GDM1 (cell line): ENCODE data around the gene TBC1D16.
"Not testable (repeated sequence)": the region's sequence is repeated elsewhere in the genome, so short reads cannot be mapped to it uniquely, and the experiment has no call there.

Source experiments
- DNase-seq: peaks from one replicate; lab custom pipeline; 2025; lab: John Stamatoyannopoulos, UW

The TBC1D16 gene

GRCh38 chr17:79913896-79914812 is 121.5 kb downstream of the TBC1D16 start:
- no peak for DNase-seq

- no peak for DNase-seq
Observed at GRCh38 chr17:79913451-79913850, 122.2 kb downstream of the TBC1D16 start.

DNA sequence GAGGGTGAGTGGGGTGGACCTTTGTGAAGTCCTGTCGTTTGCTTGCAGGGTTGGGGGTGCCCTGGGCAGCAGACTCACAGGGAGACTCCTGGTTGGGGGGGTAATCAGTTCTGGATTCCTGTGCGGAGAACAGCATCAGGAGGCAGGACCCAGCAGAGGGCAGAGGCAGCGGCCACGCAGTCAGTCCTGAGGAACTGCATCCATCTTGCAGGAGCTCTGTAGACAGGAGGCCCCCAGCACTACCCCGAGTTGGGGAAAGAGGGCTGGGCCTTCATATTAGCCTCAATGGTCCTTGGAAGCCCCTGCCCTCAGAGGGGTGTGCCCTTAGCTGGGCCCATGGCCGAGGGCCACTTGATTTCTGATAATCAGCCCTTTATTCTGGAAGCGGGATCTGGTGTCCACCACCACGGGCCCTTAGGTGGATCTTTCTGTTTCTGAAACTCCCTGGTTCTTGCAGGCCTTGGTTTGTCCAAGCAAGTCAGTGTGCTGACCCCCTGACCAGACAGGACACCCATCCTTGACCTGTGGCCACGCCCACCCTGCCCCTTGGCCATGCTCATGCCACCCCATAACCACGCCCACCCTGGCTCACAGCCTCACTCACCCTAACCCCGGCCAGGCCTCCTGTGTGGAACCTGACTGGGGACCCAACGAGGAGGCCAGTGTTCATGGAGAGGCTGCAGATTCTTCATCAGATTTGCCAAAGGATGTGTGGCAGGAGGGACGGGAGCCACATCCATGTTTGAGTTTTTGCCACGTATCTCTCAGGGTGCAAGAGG is 122.9 kb downstream of the TBC1D16 start:
- no peak for DNase-seq

- no peak for DNase-seq
Observed at GRCh38 chr17:79911430-79912399, 124.0 kb downstream of the TBC1D16 start.

GRCh38 chr17:79910985-79911361 is 124.7 kb downstream of the TBC1D16 start:
- no peak for DNase-seq

- DNase-seq = no peak
Observed at GRCh38 chr17:79909121-79909520, 126.6 kb downstream of the TBC1D16 start.

- DNase-seq = no peak
Observed at GRCh38 chr17:79907850-79908249, 127.8 kb downstream of the TBC1D16 start.

DNA sequence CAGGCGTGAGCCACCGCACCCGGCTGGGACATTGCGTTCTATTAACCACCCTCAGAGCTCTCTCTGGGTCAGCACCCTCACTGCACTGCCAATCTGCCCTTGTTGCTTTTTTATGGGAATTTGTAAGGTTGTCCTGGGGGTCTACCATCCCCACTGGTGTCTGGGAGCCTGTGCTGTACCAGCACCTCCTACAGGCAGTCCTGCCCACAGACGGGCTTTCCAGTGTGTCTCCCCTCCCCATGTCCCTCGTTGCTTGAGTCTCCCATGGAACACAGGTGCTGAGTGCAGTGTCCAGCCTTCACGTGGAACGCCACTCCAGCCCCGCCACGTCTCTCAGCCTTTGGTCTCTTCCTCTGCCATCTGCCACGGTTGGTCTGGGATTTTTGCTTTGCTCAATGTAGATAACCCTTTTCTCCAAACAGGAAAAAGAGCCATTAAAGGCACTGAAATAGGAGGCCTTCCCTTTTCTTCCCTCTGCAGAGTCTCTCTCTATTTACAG is 128.4 kb downstream of the TBC1D16 start:
- DNase-seq = no peak

DNA sequence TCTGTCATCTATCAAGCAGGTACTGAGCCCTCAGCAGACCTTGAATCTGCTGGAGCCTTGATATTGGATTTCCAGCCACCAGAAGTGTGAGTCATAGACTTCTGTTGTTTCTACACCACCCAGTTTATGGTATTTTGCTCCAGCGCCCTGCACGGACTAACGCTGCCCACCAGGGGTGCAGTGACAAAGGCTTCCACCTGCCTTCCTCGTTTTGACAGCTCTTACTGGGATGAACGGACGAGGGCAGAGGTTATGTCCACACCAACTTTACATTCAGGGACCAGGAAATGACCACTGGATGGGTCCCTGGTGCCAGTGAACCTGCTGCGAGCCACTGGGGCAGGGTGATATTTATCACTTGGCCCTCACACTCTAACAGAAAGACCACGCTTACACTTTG is 129.8 kb downstream of the TBC1D16 start:
- DNase-seq = no peak

DNA sequence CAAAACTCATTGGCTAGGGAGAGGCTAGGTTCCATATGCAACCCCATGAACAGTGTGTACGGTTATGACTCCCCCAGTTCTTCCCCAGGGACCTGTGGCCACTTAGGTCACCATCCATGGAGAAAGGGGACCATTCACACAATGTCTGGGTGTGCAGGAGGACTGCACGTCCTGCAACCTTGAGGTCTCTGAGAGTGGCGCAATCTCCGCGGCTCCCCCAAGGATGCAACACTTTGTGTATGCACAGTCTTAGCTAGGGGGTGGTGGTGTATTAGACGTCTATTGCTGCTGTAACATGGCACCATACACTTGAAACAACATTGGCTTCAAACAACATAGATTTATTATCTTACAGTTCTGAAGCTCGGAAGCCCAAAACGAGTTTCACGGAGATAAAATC is 130.8 kb downstream of the TBC1D16 start:
- no peak for DNase-seq

GRCh38 chr17:79902146-79902791 is 133.4 kb downstream of the TBC1D16 start:
- no peak for DNase-seq

- DNase-seq = no peak
Observed at GRCh38 chr17:79901131-79901530, 134.5 kb downstream of the TBC1D16 start.

- DNase-seq = no peak
Observed at GRCh38 chr17:79899584-79899983, 136.1 kb downstream of the TBC1D16 start.

GRCh38 chr17:79897243-79898063 is 138.2 kb downstream of the TBC1D16 start:
- DNase-seq = no peak

- DNase-seq = not testable (repeated sequence)
Observed at GRCh38 chr17:79893457-79893856, 142.2 kb downstream of the TBC1D16 start.

- no peak for DNase-seq
Observed at GRCh38 chr17:79892457-79893241, 143.0 kb downstream of the TBC1D16 start.

GRCh38 chr17:79891113-79891730 is 144.4 kb downstream of the TBC1D16 start:
- DNase-seq = no peak

DNA sequence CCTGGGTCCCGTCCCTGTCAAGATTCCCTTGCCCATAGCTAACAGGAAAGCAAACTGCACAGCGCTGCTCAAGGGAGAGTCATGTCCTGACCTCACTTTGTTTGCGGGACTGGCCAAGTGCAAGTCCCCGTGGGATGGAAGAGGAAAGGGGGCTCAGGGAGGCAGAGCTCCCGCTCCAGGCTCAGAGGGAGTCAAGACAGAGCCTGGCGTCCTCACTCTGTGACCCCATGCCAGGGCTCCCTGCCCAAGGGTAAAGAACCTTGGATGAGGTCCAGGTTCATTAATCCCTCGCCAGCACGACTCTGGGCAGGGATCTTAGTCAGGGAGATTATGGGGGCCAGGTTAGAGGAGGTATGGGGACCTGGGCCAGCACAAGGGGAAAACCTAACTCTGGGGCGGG is 145.0 kb downstream of the TBC1D16 start:
- DNase-seq = no peak
